CD4-positive, alpha-beta T cell treated with Interleukin-15 for 4 hours (primary cell): ENCODE results near the gene CILP2.
A peak's percentile ranks its signal among the peaks of the same experiment; 100 is the strongest.

Source experiments
- DNase-seq: peaks from one replicate; pipeline ENCODE4 v3.0.0-alpha.2; 2020; ENCODE audit warnings: low spot score

CILP2 gene

GRCh38 chr19:19568802-19569756, 31.0 kb downstream of the CILP2 start:
- DNase-seq = no peak

GRCh38 chr19:19570571-19570970, 32.5 kb downstream of the CILP2 start:
- DNase-seq = no peak

GRCh38 chr19:19571071-19571786, 33.2 kb downstream of the CILP2 start:
- no peak for DNase-seq

DNA sequence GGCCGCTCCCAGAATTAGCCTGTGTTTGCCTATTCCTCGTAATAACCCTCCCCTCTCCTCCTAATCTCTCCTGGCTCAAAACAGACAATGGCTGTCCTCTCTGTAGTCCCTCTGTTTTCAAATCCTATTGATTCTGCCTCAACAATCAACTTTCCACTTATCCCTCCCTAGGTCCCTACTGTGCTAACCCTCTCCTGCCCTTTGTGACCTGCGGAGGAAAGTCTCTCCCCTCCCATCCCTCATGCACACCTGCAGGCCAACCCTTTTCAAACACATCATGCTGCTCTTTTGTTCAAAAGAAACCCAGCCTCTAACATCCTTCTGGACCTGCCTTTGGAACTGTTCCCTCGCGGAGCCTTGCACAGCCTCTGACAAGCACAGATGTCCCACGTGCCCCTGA, 37.3 kb downstream of the CILP2 start:
- DNase-seq = no peak

DNA sequence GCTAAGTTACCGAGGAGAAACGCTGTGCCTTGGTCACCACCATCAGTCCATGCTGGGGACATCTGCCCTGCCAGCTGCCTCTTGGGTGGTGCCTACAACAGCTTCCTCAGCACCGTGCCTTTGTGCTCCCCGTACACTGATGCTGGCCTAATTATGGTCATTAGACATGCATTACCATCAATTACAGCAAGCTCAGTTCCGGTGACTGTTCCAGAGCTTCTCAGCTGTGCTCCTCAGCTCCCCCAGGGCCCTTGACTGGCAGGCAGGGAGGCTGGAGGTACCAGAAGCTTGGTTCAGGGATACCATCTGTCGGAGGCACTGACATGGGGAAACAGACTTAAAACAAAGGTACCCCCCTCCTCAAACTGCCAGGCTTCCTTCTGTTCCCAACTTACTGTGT, 40.2 kb downstream of the CILP2 start:
- no peak for DNase-seq

DNA sequence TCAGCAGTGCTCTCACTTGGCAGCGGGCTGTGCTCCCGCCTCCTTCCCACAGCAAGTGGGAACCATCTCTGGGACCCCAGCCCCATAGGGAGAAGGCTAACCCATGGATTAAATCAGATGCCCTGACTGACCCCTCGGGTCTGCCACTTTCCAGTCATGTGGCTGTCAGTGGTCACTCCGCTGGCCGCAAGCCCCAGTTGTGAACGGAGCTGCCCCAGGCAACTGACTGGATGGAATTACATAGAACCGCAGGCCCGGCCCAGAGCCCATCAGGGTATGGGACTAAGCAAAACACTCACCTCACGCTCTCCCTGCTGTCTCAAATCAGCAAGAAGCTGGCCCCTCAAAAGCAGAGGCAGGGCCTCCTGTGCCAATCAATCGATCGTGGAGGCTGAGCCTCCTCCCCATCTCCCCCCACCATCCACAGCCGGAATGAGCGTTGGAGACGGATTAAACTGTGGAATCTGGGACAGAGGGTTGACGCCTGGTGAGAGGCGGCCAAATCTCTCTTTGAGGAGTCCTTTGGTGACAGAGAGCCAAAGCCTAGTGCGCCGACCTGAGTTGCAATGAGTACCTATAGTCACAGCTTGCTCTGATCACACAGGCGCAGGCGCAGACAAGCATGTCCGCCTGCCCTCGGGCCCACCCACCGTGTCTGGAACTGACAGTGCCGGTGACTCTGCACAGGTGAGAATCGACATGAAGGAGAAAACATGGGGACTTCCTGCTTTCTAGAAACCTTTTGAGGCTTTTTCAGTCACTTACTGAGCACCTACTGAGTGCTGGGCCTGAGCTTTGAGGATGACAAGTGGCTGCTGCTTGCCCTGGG, 41.7 kb downstream of the CILP2 start:
- DNase-seq = no peak

DNA sequence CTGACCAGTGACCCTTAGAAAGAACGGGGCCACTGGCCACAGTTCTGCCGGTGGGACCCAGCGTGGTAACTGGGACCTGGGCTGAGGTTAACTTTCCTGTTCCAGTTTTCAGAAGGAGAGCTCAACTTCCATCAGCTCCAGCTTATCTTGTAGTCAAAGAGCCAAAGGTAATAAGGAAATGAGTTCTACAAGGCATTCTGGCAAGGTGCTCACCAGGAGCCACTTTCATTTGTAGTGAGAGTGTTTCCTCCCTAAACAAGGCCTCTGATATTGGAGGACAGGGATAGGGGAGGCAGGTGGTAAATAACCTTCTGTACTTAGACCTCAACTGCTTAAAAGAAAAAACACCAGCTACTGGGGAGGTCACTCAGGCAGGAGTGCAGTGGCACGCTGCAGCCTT, 42.4 kb downstream of the CILP2 start:
- no peak for DNase-seq

DNA sequence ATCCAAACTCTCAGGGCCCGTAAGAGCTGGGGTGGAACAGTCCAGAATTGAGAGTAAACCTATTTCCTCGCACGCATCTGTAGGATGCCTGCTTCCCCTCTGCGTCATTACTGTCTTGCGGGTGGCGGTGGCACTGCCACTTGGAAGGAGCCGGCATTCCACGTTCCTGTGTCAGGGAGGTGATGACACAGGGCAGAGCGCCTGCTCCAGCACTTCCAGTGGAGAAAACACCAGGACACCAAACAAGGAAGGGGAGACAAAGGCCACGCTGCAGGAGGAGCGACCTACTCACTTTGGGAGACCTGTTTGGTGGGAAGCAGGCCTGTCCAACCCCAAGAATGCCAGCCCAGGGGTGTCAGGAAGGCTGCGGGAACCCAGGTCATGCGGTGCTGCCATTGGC, 43.3 kb downstream of the CILP2 start:
- DNase-seq = no peak

DNA sequence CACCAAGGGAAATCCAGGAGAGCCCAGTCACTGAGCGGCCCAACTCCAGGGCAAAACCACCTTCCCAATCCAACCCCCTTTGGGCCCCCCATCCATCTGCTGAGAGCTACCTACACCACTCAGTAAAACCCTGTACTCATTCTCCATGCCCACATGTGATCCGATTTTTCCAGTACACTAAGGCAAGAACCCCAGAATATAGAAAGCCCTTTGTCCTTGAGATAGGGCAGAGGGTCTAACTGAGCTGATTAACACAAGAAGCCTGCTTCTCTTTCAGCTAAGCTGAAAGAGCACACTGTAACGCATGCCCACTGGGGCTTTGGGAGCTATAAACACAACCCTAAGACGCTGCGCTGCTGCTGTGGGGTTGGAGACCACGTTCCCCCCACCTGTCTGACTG, 44.4 kb downstream of the CILP2 start:
- no peak for DNase-seq

DNA sequence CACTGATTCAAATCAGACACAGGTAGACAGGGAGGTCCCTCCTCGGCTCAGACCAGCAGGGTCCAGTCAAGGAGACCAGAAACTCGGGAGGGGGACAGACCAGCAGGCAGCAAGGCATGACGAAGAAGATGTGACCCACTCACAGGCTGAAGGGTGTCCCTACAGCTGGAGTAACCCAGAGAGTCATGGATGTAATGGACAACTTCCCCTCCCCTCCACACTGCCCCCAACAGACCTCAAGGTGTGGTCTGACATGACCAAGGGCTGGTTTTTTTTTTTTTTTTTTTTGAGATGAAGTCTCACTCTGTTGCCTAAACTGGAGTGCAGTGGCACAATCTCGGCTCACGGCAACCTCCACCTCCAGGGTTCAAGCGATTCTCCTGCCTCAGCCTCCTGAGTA, 46.3 kb downstream of the CILP2 start:
- DNase-seq = no peak

GRCh38 chr19:19587771-19588170, 49.7 kb downstream of the CILP2 start:
- no peak for DNase-seq

DNA sequence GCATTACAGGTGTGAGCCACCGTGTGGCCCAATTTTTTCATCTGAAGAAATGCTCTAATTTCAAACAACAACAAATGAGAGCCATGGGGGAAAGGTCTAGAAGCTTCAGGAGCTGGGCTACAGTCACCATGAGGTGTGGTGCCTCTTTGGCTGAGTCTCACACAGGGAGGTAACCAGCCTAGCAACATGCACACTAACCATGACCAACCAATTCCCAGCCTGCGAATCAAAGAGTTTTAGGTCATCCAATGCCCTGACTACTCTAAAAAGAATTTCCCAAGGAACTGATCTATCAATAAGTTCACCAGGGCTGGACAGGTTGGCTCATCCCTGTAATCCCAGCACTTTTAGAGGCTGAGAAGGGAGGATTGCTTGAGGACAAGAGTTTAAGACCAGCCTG, 50.5 kb downstream of the CILP2 start:
- DNase-seq = no peak

- peak; percentile 84 for DNase-seq
Measured at GRCh38 chr19:19591133-19591825, 53.2 kb downstream of the CILP2 start.

GRCh38 chr19:19592690-19593089, 54.6 kb downstream of the CILP2 start:
- DNase-seq = no peak

- DNase-seq = no peak
Measured at GRCh38 chr19:19594381-19594780, 56.3 kb downstream of the CILP2 start.

DNA sequence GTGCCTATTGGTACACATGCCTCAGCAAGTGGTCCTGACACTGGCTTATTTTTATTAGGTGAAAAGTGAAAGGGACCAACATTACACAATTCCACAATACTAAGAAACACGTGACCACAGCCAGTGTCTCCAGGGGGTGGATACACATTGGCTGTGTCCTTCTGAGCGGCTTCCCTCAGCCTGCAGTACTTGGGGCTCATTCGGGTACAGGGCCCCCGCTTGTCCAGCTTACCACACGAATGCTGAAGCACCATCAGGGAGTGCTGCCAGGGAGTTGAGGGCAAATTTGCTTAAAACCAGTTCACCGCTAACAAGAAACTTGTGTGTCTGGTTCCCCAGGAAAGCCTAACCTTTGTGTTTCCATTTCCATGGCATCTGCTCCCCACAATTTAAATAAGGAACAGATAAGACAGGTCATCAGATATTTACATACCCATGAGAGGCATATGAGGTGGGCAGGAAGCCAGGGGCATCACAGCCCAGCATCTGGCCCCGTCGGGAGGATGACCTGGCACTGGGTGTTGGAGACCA, 57.2 kb downstream of the CILP2 start:
- no peak for DNase-seq
